Measurements from ENCODE around the gene RUNDC1.
"Not testable (repeated sequence)": the region's sequence is repeated elsewhere in the genome, so short reads cannot be mapped to it uniquely, and the experiment has no call there.

The RUNDC1 gene

DNA sequence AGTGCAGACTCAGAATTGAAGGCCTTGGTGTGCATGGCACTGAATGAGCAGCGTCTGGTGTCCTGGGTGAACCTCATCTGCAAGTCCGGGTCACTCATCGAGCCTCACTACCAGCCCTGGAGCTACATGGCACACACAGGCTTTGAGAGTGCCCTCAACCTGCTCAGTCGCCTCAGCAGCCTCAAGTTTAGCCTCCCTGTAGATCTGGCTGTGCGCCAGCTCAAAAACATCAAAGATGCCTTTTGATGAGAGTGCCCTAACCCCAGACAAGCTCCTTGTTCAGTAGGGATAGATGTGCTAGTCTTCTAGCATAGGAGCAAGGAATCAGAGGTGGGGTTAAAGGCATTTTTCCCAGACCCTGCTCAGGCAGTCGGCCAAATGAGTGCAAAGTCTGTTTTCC is 11.1 kb downstream of the RUNDC1 start:
- no peak for DNase-seq (ENCODE audit: low read depth, low spot score)

DNA sequence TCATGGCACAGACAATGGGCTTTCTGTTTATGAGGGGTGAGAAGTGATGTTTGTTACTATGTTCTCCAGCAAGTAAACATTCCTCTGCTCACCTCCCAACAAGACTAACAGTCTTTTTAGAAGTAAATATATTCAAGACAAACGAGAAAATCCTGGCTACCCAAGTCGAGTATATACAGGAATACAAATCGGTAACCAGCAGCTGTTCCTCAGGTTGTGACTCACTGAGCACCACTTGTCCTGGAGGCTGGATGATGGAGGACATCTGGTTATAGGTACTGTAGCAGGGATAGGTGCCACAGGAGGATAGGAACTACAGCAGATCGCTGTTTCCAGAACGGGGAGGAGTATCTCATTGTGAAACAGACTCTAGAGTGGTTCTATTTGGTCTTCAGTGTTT is 12.5 kb downstream of the RUNDC1 start:
- DNase-seq (ENCODE audit: low read depth, low spot score): no peak

DNA sequence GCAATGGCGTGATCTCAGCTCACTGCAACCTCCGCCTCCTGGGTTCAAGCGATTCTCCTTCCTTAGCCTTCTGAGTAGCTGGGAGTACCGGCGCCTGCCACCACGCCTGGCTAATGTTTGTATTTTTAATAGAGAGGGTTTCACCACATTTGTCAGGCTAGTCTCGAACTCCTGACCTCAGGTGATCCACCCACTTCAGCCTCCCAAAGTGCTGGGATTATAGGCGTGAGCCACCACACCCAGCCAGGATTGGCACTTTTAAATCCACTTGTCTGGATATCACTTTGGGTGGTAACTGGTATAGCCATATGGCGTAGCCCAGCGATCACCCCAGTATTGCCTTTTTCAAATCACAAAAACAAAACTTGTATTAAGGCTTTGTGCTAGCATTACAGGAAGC is 13.5 kb downstream of the RUNDC1 start:
- DNase-seq (ENCODE audit: low read depth, low spot score): not testable (repeated sequence)

DNA sequence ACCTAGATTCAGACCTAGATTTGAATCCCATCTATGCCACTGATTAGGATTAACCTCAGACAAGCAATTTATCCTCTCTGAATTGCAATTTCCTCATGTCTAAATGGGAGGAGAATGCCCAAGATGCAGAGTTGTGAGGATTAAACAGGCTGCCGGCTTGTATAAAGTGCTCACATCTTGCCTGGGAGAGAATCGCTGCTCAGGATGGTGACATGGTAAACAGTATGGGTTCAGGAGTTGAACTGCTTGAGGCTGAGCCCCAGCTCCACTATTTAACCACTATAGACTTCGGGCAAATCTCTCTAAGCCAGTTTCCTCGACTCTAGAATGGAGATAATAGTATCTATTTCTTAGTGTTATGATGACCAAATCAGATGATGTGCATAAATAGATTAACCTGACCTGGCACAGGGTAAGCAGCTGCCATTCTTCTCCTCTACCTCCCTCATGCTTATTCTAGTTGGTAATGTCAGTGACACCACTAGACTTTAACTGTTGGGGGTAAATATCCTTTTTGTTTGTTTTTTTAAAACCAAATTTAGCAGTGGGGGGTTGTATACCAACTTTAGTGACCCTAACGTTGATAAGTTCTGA is 17.1 kb downstream of the RUNDC1 start:
- no peak for DNase-seq (ENCODE audit: low read depth, low spot score)

DNA sequence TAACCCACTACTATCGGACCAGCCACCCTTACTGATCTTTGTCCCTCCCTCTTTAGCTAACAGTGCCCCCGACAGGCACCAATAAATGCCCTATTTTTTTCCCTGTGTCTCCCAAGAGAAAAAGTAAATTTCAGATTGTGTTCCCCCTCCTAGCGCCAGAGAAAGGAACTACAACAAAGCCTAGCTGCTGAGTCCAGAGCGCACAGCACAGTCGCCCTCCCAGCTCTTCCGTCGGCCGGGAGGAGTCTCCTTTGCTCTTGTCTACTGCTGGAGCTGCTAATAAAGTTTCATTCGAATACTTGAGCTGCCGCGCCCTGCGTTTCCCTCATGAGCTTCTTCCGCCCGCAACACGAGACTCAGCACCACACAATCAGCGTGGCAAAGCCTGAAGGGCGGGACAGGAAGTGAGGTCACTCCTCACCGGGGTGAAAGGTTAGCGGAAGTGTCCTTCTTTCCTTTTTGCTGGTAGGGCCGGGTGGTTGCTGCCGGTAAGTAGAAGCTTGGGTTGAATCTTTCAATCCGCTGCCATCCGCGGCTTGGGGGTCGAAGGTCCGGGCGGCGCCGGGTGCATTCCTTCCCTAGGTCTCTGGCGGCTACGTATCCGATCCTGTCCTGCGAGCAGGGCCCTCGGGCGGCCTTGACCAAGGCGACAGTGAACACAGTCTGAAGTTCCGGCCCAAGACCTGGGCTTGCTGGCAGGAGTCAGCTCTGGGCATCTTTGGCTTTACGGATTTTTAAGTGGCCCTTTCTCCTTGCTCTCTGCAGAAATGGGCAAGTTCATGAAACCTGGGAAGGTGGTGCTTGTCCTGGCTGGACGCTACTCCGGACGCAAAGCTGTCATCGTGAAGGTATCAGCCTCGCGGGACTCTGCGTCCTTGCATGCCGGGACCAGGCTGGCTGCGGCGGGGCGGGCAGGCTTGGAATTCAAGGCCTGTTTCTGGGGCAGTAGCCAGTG is 17.9 kb downstream of the RUNDC1 start, which contains the start of gene RPL27:
TSS of gene RPL27 (plus strand) at position 436 of the 955 bp plus-strand sequence. CDS start at position 768, 332 bp downstream.
- peak; percentile 99 for DNase-seq (ENCODE audit: low read depth, low spot score)

DNA sequence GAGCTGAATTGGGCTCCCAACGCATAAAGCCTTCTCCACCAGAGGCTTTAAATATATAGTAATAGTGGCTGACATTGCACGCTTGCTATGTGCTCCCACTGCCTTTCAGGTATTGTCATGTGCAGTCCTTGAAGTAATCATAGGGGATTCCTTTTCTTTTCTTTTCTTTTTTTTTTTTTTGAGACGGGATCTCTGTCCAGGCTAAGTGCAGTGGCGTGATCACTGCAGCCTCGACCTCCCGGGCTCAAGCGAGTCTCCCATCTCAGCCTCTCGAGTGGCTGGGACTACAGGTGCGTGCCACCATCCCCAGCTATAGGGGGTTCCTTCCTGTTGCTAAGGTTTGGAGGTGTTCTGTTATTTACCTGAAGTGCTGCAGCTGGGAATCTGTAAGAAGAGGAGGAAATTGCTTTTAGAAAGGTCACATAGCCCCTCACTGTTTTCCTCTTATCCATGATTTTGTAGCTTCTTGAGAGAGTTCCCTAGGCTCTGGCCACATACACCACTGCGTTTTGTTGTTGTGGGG is 18.7 kb downstream of the RUNDC1 start:
- DNase-seq (ENCODE audit: low read depth, low spot score): no peak

DNA sequence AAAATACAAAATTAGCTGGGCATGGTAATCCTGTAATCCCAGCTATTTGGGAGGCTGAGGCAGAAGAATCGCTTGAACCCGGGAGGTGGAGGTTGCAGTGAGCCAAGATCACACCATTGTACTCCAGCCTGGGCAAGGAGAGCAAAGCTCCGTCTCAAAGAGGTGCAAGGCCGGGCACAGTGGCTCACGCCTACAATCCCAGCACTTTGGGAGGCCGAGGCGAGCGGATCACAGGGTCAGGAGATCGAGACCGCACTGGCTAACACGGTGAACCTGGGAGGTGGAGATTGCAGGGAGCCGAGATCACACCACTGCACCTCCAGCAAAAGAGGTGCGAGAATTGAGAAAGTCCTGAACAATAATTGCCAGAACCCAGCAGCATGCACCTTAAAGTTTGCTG is 20.5 kb downstream of the RUNDC1 start:
- not testable (repeated sequence) for DNase-seq (ENCODE audit: low read depth, low spot score)

DNA sequence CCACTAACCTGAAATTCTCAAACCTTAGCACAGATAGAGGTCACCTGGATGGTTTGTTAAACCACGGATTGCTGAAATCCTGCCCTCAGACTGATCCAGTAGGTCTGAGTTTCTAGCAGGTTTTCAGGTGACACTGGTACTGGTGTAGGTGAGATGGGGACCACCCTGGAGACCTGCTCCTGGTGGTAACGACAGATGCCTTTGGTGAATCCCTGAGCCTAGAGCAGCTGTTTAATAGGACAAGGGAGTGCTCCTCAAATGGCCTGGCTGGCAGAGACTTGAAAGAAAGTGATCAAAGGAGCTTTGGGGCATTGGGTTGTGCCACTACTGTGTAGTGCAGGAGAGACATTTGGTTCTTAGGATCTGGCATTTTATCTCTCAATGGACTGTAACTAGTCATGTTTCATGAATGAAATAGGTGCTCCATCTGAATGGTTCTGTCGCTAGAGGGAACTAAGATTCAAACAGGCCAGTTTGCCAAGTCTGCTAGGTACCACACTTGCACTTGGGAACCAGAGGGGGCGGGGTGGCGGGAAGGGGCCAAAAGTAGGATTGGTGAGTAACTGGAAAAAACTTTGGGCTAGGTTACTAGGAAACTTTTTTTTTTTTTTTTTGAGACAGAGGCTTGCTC is 23.3 kb downstream of the RUNDC1 start:
- no peak for DNase-seq (ENCODE audit: low read depth, low spot score)

DNA sequence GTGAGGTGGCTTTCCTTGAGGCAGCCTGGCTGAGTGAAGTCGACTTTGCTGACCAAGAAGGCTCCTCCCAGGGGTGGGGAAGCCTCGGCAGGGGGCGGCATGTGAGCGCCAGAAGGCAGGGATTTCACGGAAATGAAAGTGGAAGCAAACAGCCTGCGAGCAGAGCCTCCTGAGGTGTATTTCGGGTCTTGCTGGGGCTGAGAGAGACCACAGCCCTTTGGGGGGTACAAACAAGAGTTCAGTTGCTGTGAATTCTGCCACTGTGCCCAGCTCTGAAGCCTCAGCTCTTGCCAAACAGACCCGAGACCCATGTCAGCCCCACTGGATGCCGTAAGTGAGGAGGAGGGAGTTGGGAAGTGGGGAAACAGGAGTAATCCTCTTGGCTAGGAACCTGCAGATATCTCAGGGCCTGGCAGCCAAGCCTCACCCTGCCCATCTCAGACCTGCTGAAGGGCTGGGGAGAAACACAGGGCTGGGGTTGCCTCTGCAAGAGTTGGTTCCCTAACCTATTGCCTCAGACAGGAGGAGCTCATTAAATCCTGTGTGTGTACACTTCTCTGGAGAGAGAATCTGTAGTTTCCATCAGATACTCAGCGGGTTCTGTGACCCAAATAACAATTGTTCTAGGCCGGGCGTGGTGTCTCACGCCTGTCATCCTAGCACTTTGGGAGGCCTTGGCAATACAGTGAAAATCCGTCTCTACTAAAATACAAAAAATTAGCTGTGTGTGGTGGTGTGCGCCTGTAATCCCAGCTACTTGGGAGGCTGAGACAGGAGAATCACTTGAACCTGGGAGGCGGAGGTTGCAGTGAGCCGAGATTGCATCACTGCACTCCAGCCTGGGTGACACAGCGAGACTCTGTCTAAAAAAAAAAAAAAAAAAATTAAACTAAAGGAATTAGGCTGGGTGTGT is 26.5 kb downstream of the RUNDC1 start, which contains the start of gene IFI35:
TSS of gene IFI35 (plus strand) at position 146 of the 913 bp plus-strand sequence. CDS start at position 310, 164 bp downstream.
- DNase-seq (ENCODE audit: low read depth, low spot score): peak; percentile 58

DNA sequence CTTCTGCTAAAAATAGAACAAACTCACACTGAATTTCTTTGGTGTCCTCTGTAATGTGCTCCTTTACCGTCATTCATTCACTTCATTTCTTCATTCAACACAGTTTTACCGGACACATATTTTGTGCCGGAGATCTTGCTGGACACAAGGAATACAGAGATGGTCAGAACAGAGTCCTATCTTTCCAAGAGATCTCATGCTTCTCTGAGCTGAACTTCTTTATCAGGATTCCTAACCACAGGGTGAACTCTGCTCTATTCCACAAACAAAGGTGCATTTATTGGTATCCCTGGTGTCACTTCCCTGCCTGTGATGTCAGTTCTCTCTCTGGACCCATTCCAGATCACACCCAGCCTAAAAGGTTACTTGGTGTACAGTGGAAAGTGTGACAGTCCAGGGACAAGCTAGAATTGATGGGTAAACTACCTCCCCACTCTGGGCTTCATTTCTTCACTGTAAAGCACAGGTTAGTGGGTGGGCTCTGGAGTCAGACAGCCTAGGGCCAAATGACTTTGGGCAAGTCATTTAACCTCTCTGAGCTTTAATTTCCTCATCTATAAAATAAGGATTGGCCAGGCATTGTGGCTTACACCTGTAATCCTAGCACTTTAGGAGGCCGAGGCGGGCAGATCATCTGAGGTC is 30.4 kb downstream of the RUNDC1 start:
- no peak for DNase-seq (ENCODE audit: low read depth, low spot score)

DNA sequence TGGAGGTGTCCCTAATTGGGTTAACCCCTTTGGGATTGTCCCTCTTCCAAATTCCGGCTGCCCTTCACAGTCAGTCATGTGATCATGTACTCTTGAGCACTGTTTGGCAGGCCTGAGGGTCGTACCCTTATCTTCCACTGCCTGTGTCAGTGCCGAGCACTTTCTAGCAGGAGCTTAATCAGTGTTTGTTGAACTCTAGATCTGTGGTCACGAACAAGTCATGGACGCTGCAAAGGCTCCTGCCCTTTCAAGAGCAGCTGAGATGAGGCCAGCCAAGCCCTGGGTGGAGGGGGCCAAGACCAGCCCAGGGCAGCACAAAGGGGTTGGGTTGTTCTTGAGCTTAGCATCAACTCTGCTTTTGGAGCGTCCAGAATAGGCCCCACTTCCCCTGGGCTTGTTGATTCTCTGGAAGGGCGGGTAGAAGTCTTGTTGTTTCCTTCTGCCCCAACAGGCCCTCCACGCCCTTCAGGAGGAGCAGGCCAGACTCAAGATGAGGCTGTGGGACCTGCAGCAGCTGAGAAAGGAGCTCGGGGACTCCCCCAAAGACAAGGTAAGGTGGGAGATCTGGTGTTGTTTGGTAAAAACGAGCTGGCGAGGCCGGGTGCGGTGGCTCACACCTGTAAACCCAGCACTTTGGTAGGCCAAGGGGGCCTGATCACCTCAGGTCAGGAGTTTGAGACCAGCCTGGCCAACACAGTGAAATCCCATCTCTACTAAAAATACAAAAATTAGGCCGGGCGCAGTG is 31.5 kb downstream of the RUNDC1 start:
- DNase-seq (ENCODE audit: low read depth, low spot score): no peak

DNA sequence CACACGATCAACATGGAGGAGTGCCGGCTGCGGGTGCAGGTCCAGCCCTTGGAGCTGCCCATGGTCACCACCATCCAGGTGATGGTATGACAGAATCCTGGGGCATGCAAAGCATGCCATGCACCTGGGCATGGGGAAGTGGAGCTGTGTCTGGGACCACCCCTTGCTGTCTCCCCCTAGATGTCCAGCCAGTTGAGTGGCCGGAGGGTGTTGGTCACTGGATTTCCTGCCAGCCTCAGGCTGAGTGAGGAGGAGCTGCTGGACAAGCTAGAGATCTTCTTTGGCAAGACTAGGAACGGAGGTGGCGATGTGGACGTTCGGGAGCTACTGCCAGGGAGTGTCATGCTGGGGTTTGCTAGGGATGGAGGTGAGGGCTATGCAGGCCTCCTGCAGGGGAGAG is 32.9 kb downstream of the RUNDC1 start:
- no peak for DNase-seq (ENCODE audit: low read depth, low spot score)

DNA sequence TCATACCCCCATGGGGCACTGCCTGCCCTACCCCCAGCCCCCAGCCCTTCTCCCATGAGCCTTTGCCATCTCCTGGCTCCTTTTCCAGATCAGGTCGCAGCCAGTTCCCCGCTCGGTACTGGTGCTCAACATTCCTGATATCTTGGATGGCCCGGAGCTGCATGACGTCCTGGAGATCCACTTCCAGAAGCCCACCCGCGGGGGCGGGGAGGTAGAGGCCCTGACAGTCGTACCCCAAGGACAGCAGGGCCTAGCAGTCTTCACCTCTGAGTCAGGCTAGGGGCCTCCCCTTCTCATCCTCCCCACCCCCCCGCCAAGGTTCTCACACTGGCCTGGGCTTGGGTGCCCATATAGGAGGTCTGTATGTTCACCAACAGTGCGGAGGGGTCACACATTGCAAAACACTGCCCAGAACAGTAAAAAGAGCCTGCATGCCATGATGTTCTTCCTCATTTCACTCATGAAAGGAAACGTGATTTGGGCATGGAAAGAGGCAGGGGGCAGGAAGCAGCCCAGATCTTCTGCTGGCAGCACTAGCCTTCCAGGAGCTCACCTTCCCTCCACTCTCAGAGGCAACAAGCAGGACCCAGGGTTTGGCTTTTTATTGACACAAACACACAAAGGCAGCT is 33.8 kb downstream of the RUNDC1 start:
- DNase-seq (ENCODE audit: low read depth, low spot score): no peak

DNA sequence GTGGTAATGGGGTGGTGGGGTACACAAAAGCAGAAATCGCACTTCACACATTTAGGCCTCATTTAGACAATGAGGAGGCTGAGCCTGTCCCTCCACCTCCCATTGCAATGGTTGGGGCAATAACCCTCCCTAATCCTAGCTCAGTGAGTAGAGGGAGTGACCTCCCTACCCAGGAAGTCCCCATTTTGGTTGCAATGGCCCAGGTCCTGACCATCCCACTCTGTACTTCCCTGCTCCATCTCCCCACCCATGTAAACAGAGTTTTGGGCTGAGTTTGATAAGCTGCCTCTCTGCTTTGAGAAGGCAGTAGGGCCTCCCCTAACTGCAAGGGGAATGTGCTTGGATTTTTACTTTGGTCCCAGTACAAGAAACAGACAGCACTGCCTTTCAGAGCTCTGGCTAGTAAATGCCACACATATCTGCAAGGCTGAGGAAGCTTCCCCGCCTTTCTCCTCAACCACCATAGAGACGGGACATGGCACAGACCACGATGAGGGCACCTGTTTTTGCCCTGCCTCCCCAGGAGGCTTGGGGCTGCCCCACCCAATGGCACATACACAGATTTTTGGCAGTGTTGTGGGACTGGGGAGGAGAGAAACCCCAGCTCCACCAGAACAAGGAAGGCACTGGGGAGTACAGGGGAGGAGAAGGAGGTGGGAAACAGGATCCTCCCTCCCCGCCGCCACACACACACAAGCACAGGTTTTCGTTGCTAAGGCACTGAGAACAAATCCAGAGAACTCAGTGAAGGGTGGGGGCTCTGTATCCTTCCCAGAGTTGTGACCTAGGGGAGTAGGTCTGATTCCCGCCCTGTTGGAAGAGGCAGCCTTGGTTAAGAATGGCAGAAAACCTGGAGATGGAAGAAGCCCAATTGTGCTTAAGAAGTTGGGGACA is 34.5 kb downstream of the RUNDC1 start:
- DNase-seq (ENCODE audit: low read depth, low spot score): no peak

DNA sequence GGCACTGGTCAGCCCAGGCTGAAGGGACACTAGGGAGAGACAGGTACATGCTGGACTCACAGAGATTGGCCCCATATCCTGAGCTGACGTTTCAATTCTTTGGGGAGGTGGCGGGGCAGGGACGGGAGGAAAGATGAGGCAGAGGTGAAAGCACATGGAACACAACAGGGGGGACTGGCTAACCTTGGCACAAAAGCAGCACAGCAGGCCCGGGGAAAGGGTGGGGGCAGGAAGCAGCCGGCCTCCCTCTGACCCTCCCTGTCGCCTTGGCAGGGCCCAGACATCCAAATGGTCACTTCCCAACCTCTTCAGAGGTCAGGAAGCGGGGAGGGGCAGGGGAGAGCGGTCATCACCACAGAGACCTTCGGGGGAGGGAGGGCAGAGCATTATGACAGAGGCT is 35.2 kb downstream of the RUNDC1 start:
- DNase-seq (ENCODE audit: low read depth, low spot score): no peak

DNA sequence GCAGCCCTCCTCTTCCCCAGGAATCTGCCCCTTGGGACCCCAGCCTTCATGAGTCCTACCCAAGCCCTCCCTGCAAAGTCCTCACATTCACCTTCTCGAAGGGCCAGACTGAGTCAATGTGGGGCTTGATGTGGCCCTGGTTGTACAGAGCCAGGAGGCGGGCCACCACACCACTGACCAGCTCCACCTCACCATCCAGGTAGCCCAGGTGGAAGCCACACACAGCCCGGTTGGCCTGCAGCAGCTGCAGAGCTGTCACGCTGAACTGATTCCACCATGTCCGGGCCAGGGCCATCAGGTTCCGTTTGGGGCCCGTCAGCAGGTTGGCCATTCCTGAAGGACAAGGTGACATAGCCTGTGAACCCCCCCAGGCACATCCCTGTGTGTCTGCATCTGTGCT is 35.9 kb downstream of the RUNDC1 start:
- no peak for DNase-seq (ENCODE audit: low read depth, low spot score)

DNA sequence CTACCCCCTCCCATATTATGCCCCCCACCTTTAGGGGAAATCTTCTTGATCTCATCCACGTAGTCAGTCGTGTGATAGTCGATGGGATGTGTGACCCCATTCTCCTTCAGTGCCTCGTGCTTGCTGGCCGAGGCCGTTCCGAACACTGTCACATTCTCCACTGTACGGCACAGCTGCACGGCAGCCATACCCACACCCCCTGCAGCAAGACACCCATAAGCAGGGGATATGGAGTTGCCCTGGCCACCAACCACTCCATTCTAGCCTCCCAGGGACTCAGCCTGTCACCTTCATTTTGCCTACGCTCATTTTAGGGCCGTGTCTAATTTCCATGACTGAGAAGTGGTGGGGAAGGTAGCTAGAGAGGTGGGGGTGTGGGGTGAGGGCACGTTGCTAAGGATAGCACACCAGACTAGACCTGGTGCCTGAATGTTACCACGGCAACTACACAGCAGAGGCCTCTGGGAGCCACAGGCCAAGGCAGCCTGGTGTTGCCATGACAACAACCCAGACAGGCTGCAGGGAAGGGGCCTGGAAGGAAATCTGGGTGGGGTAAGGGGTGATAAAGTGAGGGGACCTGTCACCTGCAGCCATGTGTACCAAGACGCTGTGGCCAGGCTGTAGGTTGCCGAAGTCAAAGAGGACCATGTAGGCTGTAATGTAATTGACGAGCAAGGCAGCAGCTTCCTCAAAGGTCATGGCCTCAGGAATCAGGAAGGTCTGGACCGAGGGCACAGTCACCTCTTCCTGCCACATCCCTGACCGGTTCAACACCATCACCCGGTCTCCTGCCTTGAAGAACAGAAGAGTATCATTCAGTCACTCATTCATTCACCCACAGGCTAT is 37.9 kb downstream of the RUNDC1 start:
- DNase-seq (ENCODE audit: low read depth, low spot score): no peak

Measured in brain pericyte (primary cell).